HG03457 (cell line): ENCODE data around the gene POLR3F.
"Not testable (repeated sequence)": the region's sequence is repeated elsewhere in the genome, so short reads cannot be mapped to it uniquely, and the experiment has no call there.

Experiments used
- ATAC-seq: cut with Tn5 transposase; IDR thresholded peaks from one replicate; pipeline ENCODE4 v1.9.1; 2021; ENCODE audit warnings: moderate number of reproducible peaks; ENCODE audit not compliant: unreplicated experiment

POLR3F gene

DNA sequence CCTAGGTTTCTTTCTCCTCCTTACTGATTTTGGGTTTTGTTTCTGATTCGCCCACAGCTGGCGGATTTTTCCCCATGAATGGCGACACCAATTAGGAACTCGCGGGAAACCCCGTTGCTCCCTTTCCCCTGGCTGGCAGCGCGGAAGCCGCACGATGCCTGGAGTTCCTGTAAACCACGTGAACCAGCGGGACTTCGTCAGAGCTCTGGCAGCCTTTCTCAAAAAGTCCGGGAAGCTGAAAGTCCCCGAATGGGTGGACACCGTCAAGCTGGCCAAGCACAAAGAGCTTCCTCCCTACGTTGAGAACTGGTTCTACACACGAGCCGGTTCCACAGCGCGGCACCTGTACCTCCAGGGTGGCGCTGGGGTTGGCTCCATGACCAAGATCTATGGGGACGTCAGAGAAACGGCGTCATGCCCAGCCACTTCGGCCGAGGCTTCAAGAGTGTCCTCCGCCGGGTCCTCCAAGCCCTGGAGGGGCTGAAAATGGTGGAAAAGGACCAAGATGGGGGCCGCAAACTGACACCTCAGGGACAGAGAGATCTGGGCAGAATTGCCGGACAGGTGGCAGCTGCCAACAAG lies 37.4 kb downstream of the POLR3F start:
- no peak for ATAC-seq

DNA sequence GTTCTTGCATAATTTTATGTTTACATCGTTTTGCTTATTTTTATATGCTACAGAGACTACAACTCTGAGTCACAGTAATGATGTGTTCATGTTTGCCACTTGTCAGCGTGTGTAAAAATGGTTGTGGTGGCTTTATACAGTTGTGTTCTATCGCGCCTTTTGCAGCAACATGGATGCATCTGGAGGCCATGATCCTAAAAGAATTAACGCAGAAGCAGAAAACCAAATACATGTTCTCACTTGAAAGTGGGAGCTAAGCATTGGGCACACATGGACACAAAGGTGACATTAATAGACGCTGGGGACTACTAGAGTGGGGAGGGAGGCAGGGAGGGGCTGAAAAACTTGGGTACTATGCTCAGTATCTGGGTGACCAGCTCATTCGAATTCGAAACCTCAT lies 39.6 kb downstream of the POLR3F start:
- ATAC-seq: no peak

DNA sequence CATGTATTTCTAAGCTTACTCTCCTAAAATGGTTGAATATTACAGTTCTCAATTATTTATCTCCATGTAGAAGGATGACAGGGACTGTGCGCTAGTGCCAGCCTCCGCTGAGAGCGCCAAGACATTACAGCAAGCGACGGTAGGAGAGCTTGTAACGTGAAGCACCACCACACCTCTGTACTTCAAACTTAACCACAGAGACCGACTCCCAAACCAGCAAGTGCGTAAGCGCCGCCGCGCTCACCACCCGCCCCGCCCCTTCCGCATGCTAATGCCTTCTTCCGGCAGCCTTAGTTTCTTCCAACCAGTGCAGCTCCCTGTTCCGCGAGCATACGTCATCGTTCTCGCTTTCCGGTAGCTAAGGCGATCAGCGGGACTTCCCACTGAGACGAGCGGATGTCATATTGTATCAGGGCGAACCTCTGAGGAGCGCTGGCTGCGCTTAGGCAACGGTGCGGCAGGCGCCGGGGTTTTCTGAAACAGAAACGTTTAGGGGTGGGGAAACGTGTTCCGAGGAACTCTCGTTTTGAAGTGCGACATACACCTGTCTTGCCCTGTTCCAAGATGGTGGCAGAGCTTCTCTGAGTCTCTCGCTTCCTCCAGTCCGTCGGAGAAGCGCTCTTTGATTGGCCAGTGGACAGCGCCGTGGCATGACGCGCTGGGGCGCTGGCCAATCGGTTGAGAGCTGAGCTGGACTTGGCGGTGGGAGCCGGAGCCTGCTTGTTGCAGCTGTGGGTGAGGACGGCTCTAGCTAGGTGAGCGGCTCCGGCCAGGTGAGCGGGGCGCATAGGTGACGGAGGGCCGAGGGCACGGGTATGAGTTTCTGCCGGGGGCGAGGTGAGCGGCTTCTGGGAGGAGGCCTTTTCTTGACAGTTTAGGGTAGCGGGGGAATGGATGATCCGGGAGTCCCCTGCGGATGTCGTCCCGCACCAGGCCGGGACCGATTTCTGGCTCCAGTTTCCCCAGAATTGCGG lies 40.3 kb downstream of the POLR3F start, which contains the start of gene SEC23B:
TSS of gene SEC23B (plus strand) at position 723 of the 974 bp plus-strand sequence. CDS start 2,896 bp downstream, outside the sequence.
- peak; percentile 94 for ATAC-seq

DNA sequence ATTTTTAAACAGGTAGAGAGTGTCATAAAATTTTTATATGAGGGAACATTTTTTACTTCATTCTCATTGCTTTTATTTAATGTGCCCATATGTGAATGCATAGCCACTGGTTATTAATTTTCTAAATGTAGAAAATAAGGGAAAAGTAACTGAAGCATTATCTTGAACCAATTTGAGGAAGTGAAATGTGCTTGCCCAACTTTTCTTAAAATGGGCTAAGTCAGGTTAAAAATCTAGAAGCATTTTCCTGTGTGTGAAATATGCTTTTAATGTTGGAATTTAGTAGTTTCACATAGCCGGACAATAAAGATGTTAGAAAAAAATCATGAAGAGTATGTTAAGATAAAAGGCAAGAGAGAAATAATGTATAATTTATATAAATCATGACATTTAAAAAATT lies 44.4 kb downstream of the POLR3F start:
- ATAC-seq: no peak

DNA sequence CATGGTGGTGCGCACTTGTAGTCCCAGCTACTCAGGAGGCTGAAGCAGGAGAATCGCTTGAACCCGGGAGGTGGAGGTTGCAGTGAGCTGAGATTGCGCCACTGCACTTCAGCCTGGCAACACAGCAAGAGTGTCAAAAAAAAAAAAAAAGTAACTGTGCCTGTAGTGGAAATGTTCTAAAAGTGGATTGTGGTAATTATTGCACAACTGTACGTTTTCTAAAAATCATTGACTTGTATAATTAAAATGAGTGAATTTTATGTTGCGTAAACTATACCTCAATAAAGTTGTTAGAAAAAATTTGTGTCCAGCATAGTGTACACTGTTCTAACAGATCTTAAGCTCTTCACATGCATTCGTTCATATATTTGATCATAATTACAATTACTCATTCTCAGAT lies 46.0 kb downstream of the POLR3F start:
- ATAC-seq: no peak

DNA sequence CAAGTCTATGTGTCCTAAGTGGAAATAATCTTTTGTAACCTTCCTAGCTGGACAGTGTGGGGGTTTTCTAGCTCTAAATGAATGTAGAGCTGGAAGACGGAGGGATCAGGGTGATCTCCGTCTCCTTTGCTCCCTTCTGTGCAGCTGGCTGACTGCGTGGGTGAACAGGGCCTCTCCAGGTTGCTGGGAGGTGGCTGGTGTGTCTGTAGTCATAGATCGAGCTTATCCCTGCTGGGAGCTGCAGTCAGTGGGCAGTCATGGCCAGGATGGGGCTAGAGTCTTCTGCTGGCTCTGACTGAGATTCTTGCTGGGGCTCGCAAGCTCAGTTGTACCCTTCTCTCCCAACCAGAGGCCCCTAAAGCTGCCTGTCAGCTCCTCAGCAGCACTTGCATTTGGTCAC lies 46.9 kb downstream of the POLR3F start:
- no peak for ATAC-seq

DNA sequence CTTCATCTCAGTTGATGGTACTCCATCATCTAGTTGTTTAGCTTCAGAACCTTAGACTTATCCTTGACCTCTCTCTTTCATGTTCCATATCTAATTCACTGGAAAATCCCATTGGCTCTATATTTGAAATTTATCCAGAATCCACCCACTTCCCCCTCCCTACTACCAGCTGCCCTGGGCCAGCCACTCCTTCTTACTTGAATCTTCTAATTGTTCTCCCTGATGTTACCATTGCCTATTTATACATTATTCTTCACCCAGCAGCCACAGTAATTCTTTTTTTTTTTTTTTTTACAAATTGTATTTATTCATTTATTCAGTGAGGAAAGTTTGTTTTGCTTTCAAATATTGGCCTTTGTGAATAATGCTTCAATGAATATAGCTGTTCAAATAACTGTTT lies 48.8 kb downstream of the POLR3F start:
- ATAC-seq: no peak

DNA sequence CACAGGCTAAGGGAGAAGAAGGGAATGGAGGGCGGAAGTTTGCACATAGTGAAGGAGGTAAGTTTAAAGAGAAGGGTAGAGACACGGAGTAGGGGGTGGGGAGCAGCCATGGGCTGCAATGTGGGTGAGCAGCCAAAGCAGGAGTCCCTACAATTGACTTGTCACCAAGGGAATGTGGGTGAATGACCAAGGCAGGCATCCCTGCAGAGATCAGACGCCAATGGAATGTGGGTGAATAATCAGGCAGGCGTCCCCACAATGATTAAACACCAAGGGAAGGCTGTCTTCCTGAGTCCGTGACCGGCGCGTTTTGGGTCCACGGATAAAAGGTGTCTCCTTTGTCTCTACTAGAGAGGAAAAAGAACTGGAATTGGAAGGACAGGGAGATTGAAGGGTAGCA lies 54.9 kb downstream of the POLR3F start:
- not testable (repeated sequence) for ATAC-seq

DNA sequence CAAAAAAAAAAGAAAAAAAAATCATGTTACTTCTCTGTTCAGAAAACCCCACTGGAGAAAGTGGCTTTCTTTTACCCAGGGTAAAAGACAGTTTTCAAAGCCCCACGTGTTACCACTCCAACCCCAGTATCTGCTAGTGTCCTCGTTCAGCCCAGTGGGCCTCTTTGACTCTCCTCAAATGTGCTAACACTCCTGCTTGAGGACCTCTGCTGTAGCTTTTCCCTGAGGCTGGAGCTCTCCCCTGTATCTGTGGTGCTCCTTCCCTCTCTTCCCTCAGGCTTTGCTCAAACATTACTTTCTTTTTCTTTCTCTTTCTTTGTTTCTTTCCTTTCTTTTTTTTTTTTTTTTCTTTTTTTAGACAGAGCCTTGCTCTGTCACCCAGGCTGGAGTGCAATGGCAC lies 55.9 kb downstream of the POLR3F start:
- ATAC-seq: no peak

DNA sequence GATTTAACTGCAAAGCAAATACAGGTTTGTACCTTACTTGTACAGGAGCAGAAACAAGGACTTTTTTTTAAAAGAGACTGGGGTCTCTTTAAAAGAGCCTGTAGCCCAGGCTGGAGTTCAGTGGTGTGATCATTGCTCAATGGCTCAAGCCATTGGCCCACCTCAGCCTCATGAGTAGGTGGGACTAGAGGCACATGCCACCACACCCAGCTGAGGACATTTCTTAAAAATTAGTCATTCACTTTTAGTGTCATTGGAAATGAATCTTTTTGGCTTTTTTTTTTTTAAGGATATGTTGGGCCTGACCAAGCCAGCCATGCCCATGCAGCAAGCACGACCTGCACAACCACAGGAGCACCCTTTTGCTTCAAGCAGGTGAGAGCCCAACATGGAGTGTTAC lies 57.5 kb downstream of the POLR3F start:
- ATAC-seq: no peak

DNA sequence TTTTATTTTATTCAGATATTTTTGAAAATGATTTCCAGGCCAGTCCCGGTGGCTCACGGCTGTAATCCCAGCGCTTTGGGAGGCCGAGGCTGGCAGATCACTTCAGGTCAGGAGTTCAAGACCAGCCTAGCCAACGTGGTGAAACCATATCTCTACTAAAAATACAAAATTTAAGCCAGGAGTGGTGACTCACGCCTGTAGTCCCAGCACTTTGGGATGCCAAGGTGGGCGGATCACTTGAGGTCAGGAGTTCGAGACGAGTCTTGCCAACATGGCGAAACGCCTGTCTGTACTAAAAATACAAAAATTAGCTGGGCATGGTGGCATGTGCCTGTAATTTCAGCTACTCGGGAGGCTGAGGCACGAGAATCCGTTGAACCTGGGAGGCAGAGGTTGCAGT lies 59.6 kb downstream of the POLR3F start:
- not testable (repeated sequence) for ATAC-seq

DNA sequence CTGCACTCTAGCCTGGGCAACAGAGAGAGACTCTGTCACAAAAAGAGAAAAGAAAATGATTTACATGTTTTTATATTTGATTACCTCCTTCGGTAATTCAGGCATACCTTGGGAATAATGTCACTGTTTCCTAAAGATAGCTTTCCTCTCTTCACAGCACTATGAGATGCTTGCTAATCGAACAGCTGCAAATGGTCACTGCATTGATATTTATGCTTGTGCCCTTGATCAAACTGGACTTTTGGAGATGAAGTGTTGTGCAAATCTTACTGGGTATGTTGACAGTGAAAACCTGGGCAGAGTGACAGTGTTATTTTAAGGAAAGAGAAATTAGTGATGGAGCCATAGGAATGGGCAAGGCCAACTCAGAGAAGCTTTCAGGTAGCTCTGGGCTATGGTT lies 60.1 kb downstream of the POLR3F start:
- no peak for ATAC-seq

DNA sequence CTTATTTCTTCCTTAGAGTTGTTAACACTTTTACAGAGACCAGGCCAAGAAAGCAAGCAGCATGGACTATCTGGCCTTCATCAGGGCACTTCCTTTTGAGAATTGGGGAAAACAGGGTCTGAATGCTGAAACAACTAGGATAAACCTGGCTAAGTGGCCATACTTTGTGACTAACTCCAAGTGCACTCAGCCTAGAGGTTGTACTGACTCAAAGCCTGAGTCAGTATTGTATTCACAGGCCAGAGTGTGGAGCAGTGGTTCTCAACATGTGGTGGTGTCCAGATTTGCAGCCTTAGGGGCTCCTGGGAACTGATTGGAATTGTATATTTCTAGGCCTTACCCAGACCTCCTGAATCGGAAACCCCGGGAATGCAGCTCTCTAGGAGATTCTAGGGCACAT lies 60.6 kb downstream of the POLR3F start:
- no peak for ATAC-seq

DNA sequence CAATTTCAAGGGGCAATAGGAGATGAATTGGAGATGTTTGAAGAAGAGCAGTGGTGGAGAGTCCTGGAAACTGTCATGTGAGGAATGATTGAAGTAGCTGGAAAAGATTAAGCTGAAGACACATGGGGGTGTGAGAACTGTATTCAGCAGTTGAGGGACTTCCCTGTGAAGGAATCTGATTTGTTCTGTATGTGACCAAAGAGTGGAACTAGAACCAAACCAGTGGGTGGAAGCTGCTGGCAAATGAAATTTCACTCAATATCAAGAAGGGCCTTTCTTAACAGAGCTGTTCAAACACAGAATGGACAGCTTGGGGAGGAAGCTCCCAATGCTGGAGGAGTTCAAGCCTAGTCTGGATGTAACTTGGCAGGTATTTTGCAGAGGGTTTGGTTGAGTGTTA lies 61.9 kb downstream of the POLR3F start:
- no peak for ATAC-seq

DNA sequence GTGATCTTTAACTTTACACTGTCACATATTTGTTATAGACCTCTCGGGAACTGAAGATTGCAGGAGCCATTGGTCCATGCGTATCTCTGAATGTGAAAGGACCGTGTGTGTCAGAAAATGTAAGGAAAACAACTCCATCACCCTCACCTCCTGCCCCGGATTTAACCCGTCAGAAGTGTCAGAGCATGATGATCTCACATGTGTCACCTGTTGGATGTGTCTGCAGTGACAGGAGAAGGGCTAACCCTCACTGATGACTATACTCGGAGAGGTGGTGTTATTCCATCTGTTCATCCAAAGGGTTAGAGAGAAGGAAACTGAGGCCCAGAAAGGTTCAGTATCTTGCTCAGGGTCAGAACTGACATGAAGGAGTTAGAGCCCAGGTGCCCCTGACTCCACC lies 65.4 kb downstream of the POLR3F start:
- no peak for ATAC-seq

DNA sequence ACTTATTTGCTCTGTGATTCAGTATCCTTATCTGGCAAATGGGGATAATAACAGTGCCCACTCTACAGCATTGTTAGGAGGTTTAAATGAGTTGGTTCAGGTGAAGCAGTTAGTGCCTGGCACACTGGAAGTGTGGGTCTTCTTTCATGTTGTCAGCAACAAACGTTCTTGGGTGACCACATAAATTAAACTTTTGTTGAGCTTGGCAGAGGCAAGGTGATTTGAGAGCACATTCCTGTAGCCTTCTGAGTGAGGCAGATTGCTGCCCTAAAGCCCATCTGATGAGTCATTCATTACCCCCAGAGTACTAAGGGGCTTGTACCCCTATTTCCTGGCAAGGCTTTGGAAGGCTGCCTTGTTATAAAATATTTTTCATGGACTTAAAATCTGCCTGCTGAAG lies 66.3 kb downstream of the POLR3F start:
- ATAC-seq: no peak

DNA sequence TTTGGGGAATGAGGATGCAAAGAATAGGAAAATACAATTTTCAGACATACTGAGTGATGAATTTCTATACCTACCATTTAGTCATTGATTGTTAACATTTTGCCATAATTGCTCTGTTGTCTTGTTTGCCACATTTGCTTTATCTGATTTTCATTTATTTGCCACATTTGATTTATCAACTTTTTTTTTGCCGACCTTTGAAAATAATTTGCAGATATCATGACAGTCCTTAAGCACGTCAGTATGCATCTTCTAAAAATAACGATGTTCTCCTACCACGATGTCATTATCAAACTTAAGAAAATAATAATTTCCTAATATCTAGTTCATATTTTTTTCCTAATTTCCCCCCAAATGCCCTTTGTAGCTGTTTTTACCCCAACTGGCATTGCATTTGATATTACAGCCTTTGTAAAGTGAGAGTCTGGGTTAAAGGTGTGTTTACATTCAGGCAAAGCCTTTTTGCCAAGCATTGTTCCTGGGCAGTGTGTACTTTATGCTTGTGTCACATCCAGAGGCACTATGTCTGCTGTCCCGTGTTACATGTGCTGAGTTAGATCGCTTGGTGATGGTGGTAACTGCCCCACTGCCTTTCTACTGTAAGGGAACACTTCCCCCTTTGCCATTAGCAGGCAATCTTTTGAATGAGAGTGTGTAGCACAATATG lies 66.9 kb downstream of the POLR3F start:
- no peak for ATAC-seq
